ENCODE measurements around the gene INO80E.

- TF ChIP-seq KDM5A (IDR thresholded peaks at IDR 0.05; ENCODE audit: low read length) = no peak
- no peak for TF ChIP-seq EP300 (IDR thresholded peaks at IDR 0.05; ENCODE audit: borderline replicate concordance in 1 of 2, low read depth in 2 of 2, low read length in 2 of 2)
- no peak for TF ChIP-seq YY1 (IDR thresholded peaks at IDR 0.05; ENCODE audit: low read depth, low read length)
- TF ChIP-seq POLR2A (IDR thresholded peaks at IDR 0.05; ENCODE audit: control extremely low read depth in 1 of 2, low read depth in 2 of 2, low read length in 2 of 2) = no peak
- TF ChIP-seq, protein P1, sequence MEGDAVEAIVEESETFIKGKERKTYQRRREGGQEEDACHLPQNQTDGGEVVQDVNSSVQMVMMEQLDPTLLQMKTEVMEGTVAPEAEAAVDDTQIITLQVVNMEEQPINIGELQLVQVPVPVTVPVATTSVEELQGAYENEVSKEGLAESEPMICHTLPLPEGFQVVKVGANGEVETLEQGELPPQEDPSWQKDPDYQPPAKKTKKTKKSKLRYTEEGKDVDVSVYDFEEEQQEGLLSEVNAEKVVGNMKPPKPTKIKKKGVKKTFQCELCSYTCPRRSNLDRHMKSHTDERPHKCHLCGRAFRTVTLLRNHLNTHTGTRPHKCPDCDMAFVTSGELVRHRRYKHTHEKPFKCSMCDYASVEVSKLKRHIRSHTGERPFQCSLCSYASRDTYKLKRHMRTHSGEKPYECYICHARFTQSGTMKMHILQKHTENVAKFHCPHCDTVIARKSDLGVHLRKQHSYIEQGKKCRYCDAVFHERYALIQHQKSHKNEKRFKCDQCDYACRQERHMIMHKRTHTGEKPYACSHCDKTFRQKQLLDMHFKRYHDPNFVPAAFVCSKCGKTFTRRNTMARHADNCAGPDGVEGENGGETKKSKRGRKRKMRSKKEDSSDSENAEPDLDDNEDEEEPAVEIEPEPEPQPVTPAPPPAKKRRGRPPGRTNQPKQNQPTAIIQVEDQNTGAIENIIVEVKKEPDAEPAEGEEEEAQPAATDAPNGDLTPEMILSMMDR (IDR thresholded peaks at IDR 0.05; ENCODE audit: control extremely low read depth in 1 of 3, insufficient read depth in 1 of 3, low read depth in 1 of 3, low read length in 3 of 3) = no peak
- no peak for TF ChIP-seq SP4 (IDR thresholded peaks at IDR 0.05; ENCODE audit: low read length)
- no peak for TF ChIP-seq POLR2AphosphoS5 (IDR thresholded peaks at IDR 0.05; ENCODE audit: low read depth, low read length)
- TF ChIP-seq EZH2 (IDR thresholded peaks at IDR 0.05; ENCODE audit: low read depth, low read length, severe bottlenecking) = no peak
Measured at GRCh38 chr16:29988346-29989075, 7.5 kb upstream of the INO80E start.
